HL-60 (cell line): ENCODE results near the gene GP9.

Experiments used
- DNase-seq, 2 experiments: peaks; one replicate each; pipeline ENCODE4 v3.0.0-alpha.2; 2010 to 2020; ENCODE audit warnings: low read depth in 1 of 2, low spot score in 1 of 2
- H3K27ac ChIP-seq: fragments of 250-450 bp; sonication (Bioruptor Pico); replicated peaks from 2 replicates; pipeline ENCODE4 v1.5.1; 2020; ENCODE audit warnings: mild to moderate bottlenecking, moderate library complexity
- H3K27me3 ChIP-seq: fragments of 250-450 bp; sonication (Bioruptor Pico); 2 replicates; pipeline ENCODE4 v1.5.1; 2021; ENCODE audit warnings: mild to moderate bottlenecking, moderate library complexity; ENCODE audit not compliant: insufficient read depth, poor library complexity, severe bottlenecking
- H3K4me3 ChIP-seq: replicated peaks from 2 replicates; pipeline ENCODE4 v1.5.1; 2011; ENCODE audit warnings: mild to moderate bottlenecking, control low read depth, low read length; ENCODE audit not compliant: insufficient read depth
- GABPA ChIP-seq: IDR thresholded peaks from 2 replicates; pipeline ENCODE4 v1.6.1; 2012; ENCODE audit warnings: low read depth
- POLR2AphosphoS5 ChIP-seq: IDR thresholded peaks from 2 replicates; pipeline ENCODE4 v1.6.1; 2012; ENCODE audit warnings: low read depth
- SPI1 ChIP-seq: IDR thresholded peaks from 2 replicates; pipeline ENCODE4 v1.6.1; 2012; ENCODE audit warnings: low read depth, mild to moderate bottlenecking, borderline replicate concordance
- TF ChIP-seq, protein P1 (sequence below): IDR thresholded peaks from 2 replicates; pipeline ENCODE4 v1.6.1; 2012; ENCODE audit warnings: low read depth; ENCODE audit not compliant: insufficient replicate concordance
- TF ChIP-seq, protein P2 (sequence below): IDR thresholded peaks from one replicate; pipeline ENCODE4 v1.5.1; 2011; ENCODE audit warnings: low read length, control low read depth, inconsistent platforms; ENCODE audit not compliant: insufficient read depth

Gene GP9

GRCh38 chr3:129037093-129037419 is 23.5 kb upstream of the GP9 start:
- H3K27ac ChIP-seq: no peak overlapping the region
- no peak for DNase-seq
- no peaks in the 10 kb centered on the region for H3K27me3 ChIP-seq
- TF ChIP-seq GABPA (no peak), SPI1 (no peak), POLR2AphosphoS5 (no peak)
- TF ChIP-seq, protein P1, sequence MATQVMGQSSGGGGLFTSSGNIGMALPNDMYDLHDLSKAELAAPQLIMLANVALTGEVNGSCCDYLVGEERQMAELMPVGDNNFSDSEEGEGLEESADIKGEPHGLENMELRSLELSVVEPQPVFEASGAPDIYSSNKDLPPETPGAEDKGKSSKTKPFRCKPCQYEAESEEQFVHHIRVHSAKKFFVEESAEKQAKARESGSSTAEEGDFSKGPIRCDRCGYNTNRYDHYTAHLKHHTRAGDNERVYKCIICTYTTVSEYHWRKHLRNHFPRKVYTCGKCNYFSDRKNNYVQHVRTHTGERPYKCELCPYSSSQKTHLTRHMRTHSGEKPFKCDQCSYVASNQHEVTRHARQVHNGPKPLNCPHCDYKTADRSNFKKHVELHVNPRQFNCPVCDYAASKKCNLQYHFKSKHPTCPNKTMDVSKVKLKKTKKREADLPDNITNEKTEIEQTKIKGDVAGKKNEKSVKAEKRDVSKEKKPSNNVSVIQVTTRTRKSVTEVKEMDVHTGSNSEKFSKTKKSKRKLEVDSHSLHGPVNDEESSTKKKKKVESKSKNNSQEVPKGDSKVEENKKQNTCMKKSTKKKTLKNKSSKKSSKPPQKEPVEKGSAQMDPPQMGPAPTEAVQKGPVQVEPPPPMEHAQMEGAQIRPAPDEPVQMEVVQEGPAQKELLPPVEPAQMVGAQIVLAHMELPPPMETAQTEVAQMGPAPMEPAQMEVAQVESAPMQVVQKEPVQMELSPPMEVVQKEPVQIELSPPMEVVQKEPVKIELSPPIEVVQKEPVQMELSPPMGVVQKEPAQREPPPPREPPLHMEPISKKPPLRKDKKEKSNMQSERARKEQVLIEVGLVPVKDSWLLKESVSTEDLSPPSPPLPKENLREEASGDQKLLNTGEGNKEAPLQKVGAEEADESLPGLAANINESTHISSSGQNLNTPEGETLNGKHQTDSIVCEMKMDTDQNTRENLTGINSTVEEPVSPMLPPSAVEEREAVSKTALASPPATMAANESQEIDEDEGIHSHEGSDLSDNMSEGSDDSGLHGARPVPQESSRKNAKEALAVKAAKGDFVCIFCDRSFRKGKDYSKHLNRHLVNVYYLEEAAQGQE: no peak
- TF ChIP-seq, protein P2, sequence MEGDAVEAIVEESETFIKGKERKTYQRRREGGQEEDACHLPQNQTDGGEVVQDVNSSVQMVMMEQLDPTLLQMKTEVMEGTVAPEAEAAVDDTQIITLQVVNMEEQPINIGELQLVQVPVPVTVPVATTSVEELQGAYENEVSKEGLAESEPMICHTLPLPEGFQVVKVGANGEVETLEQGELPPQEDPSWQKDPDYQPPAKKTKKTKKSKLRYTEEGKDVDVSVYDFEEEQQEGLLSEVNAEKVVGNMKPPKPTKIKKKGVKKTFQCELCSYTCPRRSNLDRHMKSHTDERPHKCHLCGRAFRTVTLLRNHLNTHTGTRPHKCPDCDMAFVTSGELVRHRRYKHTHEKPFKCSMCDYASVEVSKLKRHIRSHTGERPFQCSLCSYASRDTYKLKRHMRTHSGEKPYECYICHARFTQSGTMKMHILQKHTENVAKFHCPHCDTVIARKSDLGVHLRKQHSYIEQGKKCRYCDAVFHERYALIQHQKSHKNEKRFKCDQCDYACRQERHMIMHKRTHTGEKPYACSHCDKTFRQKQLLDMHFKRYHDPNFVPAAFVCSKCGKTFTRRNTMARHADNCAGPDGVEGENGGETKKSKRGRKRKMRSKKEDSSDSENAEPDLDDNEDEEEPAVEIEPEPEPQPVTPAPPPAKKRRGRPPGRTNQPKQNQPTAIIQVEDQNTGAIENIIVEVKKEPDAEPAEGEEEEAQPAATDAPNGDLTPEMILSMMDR: no peak
- H3K4me3 ChIP-seq: no peak overlapping the region

- no peak for TF ChIP-seq POLR2AphosphoS5
- TF ChIP-seq, protein P2: no peak
- TF ChIP-seq, protein P1: no peak
- TF ChIP-seq SPI1: no peak
- no peak for TF ChIP-seq GABPA
- no peaks in the 10 kb centered on the region for H3K27me3 ChIP-seq
- H3K4me3 ChIP-seq: no peak overlapping the region
- DNase-seq: no peak
- H3K27ac ChIP-seq: no peak overlapping the region
These were observed 22.3 kb upstream of the GP9 start for GRCh38 chr3:129038121-129038855.

DNA sequence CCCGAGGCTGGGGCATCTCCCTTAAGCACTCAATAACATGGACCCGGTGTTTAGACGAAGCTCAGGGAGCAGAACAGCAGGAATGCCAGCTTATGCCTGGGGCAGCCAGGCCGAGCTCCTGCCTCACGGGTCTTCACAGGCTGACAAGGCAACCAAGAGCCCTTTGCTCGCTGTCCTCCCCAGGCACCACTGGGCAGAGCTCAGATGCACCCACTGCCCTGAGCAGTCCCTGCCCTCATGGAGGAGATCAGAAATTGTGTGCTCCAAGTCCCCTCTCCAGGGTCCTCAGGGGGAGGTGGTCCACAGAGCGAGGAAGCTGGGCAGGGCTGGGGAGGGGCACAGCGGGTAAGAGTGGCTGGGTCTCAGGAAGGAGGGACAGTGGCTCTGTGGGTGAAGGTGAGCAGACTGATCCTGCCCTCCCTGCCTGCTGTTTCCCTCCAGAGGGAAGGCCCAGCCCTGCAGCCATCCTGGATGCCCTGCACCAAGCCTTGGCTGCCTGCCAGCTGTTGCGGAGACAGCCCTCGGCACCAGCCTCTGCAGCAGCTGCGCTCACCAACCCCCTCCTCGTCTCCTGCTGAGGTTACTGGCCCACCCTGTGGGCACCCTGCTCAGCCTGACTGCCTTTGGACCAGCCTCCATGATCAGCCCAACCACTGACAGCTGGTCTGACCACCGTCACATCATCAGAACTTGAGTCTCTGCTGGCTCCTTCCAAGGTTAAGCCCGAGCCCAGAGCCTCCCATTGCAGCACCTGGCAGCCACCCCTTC is 21.1 kb upstream of the GP9 start:
- Histone ChIP-seq H3K27ac (no peak overlapping the region), H3K4me3 (no peak overlapping the region), H3K27me3 (no peaks in the 10 kb centered on the region)
- peak in 1 of 2 experiments; percentile 31 for DNase-seq
- TF ChIP-seq, protein P2: no peak
- no peak for TF ChIP-seq GABPA
- TF ChIP-seq, protein P1: no peak
- TF ChIP-seq POLR2AphosphoS5: no peak
- TF ChIP-seq SPI1: no peak
